ENCODE measurements around the gene CNRIP1. TPM values are rescaled to one million over a fixed set of nuclear protein-coding genes. Genes with fewer than 3 reads are reported as not detected.
A peak's percentile ranks its signal among the peaks of the same experiment; 100 is the strongest.

CNRIP1 gene
- total RNA-seq, 1 donor from 2014 or later = 21.8 TPM

GRCh38 chr2:68287580-68288441, 31.9 kb downstream of the CNRIP1 start:
- no peak for TF ChIP-seq CTCF (IDR thresholded peaks at IDR 0.05; ENCODE audit: unreplicated experiment)
- Mint-ChIP-seq H3K27me3 (ENCODE audit: unreplicated experiment) (no peaks in the 10 kb centered on the region), H3K27ac (ENCODE audit: unreplicated experiment) (no peak overlapping the region), H3K4me3 (ENCODE audit: unreplicated experiment) (no peak overlapping the region), H3K9me3 (ENCODE audit: unreplicated experiment) (no peaks in the 10 kb centered on the region), H3K4me1 (ENCODE audit: unreplicated experiment) (no peaks in the 10 kb centered on the region), H3K36me3 (ENCODE audit: low read depth, unreplicated experiment) (no peaks in the 10 kb centered on the region)
- DNase-seq (ENCODE audit: low spot score) = no peak

GRCh38 chr2:68284896-68285295, 34.9 kb downstream of the CNRIP1 start:
- no peak for TF ChIP-seq CTCF (IDR thresholded peaks at IDR 0.05; ENCODE audit: unreplicated experiment)
- Mint-ChIP-seq H3K4me1 (ENCODE audit: unreplicated experiment) (no peaks in the 10 kb centered on the region), H3K36me3 (ENCODE audit: low read depth, unreplicated experiment) (no peaks in the 10 kb centered on the region), H3K27me3 (ENCODE audit: unreplicated experiment) (no peaks in the 10 kb centered on the region), H3K4me3 (ENCODE audit: unreplicated experiment) (no peak overlapping the region), H3K9me3 (ENCODE audit: unreplicated experiment) (no peaks in the 10 kb centered on the region), H3K27ac (ENCODE audit: unreplicated experiment) (no peak overlapping the region)
- DNase-seq (ENCODE audit: low spot score) = no peak

GRCh38 chr2:68283419-68283812, 36.3 kb downstream of the CNRIP1 start:
- no peak for TF ChIP-seq CTCF (IDR thresholded peaks at IDR 0.05; ENCODE audit: unreplicated experiment)

GRCh38 chr2:68282811-68283418, 36.8 kb downstream of the CNRIP1 start:
- Mint-ChIP-seq H3K27me3 (ENCODE audit: unreplicated experiment) (no peaks in the 10 kb centered on the region), H3K4me3 (ENCODE audit: unreplicated experiment) (no peak overlapping the region), H3K4me1 (ENCODE audit: unreplicated experiment) (no peaks in the 10 kb centered on the region), H3K27ac (ENCODE audit: unreplicated experiment) (no peak overlapping the region), H3K36me3 (ENCODE audit: low read depth, unreplicated experiment) (no peaks in the 10 kb centered on the region), H3K9me3 (ENCODE audit: unreplicated experiment) (no peaks in the 10 kb centered on the region)
- peak; percentile 65 for TF ChIP-seq CTCF (IDR thresholded peaks at IDR 0.05; ENCODE audit: unreplicated experiment)
- no peak for DNase-seq (ENCODE audit: low spot score)

More at GRCh38 chr2:68283419-68283812, 36.3 kb downstream of the CNRIP1 start:
- Mint-ChIP-seq H3K4me3 (ENCODE audit: unreplicated experiment) (no peak overlapping the region), H3K27ac (ENCODE audit: unreplicated experiment) (no peak overlapping the region), H3K4me1 (ENCODE audit: unreplicated experiment) (no peaks in the 10 kb centered on the region), H3K27me3 (ENCODE audit: unreplicated experiment) (no peaks in the 10 kb centered on the region), H3K9me3 (ENCODE audit: unreplicated experiment) (no peaks in the 10 kb centered on the region), H3K36me3 (ENCODE audit: low read depth, unreplicated experiment) (no peaks in the 10 kb centered on the region)
- no peak for DNase-seq (ENCODE audit: low spot score)

- H3K27ac Mint-ChIP-seq (ENCODE audit: unreplicated experiment) = no peak overlapping the region
- no peaks in the 10 kb centered on the region for H3K27me3 Mint-ChIP-seq (ENCODE audit: unreplicated experiment)
- no peak overlapping the region for H3K4me3 Mint-ChIP-seq (ENCODE audit: unreplicated experiment)
- no peaks in the 10 kb centered on the region for H3K4me1 Mint-ChIP-seq (ENCODE audit: unreplicated experiment)
- no peak for DNase-seq (ENCODE audit: low spot score)
- no peaks in the 10 kb centered on the region for H3K9me3 Mint-ChIP-seq (ENCODE audit: unreplicated experiment)
- no peaks in the 10 kb centered on the region for H3K36me3 Mint-ChIP-seq (ENCODE audit: low read depth, unreplicated experiment)
- no peak for TF ChIP-seq CTCF (IDR thresholded peaks at IDR 0.05; ENCODE audit: unreplicated experiment)
Observed at GRCh38 chr2:68280796-68281195, 39.0 kb downstream of the CNRIP1 start.

Data from endothelial cell (in vitro differentiated cells).